HT1080 (cell line): ENCODE data around the gene ARPC1A. TPM values are rescaled to one million over a fixed set of nuclear protein-coding genes. Genes with fewer than 3 reads are reported as not detected.
"Not testable (repeated sequence)": the region's sequence is repeated elsewhere in the genome, so short reads cannot be mapped to it uniquely, and the experiment has no call there.

Experiments
- DNase-seq: peaks from one replicate; pipeline ENCODE4 v3.0.0-alpha.2; 2015; ENCODE audit warnings: low read depth
- total RNA-seq: library from RNA; depleted of rRNA; stranded (reverse); fragments of >200 nt; shearing (Covaris generic); gene quantifications from 2 replicates; pipeline ENCODE4 v1.2.3, GENCODE V29; 2014

The ARPC1A gene
- total RNA-seq, 1 experiment from 2014 or later, result 359 TPM

DNA sequence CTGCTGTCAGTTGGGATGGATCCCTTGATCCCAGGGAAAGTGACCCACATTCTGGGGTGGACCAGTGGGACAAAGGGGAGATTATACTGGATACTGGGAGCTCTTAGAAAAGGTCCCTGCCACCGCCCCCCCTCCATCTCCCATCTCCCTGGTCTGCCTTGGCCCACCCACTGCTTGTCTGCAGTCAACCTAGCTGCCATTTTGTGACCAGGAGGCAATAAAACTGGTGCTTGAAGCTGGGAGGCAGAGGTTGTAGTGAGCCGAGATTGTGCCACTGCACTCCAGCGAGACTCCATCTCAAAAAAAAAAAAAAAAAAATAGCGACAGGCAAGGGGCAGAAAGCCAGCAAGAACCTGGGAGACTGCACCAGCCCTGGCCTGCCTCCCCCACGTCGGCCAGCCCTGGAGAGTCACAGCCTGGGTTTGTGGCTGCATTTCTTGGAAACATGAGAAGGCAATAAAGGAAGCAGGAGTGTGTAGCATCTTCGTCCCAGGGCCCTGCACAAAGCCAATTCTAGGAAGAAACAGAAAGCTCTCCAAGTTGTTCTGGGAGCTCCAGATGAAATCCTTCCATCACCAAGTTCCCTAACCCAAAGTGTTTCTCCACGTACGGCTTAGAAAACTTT is 44.2 kb downstream of the ARPC1A start:
- DNase-seq, result peak; percentile 42

DNA sequence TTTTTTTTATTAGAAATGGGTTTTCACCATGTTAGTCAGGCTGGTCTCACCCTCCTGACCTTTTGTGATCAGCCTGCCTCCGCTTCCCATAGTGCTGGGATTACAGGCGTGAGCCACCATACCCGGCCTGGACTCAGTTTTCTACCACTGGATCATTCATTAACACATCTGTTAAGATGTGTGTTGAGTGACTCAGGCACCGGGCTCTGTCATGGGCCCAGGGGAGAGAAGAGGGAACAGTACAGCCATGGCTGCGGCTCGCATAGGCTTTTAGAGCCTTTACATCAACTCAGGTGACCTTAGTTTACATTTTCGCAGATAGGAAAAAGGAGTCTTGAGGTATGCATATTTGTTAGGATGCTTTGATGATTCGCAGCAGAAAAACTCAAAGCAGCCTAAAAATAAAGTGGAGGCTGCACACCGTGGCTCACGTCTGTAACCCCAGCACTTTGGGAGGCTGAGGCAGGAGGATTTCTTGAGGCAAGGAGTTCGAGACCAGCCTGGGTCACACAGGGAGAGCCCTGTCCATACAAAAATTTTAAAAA is 45.8 kb downstream of the ARPC1A start:
- DNase-seq, result no peak

DNA sequence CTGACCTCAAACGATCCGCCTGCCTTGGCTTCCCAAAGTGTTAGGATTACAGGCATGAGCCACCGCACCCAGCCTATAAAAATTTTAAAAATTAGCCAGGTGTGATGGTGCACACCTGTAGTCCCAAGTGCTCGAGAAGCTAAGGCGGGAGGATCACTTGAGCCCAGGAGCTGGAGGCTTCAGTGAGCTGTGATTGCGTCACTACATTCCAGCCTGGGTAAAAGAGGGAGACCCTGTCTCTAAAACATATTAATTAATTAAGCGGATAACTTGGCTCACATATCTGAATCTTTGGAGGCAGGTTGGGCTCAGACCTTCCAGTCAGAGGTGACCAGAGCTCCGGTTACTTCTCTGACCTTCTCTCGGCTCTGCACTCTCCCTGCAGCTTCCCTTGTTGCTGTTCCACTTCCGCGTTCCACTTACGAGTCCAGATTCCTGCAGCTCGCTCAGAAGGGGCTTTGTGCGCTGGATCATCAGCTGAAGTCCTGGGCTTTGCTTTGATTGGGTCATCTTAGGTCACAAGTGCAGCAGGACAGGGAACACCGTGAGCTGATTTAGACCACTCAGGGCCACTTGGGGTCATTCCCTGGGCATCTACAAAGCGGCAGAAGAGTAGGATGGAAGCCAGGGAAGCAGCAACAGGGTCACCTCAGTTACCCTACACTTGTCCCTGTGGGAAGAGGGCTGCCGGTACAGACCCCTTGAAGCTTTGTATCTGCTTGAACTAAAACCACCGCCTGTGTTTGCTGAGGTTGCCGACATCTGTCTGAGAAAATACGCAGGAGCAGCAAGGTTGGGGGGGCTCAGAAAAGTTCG is 46.8 kb downstream of the ARPC1A start:
- no peak for DNase-seq

DNA sequence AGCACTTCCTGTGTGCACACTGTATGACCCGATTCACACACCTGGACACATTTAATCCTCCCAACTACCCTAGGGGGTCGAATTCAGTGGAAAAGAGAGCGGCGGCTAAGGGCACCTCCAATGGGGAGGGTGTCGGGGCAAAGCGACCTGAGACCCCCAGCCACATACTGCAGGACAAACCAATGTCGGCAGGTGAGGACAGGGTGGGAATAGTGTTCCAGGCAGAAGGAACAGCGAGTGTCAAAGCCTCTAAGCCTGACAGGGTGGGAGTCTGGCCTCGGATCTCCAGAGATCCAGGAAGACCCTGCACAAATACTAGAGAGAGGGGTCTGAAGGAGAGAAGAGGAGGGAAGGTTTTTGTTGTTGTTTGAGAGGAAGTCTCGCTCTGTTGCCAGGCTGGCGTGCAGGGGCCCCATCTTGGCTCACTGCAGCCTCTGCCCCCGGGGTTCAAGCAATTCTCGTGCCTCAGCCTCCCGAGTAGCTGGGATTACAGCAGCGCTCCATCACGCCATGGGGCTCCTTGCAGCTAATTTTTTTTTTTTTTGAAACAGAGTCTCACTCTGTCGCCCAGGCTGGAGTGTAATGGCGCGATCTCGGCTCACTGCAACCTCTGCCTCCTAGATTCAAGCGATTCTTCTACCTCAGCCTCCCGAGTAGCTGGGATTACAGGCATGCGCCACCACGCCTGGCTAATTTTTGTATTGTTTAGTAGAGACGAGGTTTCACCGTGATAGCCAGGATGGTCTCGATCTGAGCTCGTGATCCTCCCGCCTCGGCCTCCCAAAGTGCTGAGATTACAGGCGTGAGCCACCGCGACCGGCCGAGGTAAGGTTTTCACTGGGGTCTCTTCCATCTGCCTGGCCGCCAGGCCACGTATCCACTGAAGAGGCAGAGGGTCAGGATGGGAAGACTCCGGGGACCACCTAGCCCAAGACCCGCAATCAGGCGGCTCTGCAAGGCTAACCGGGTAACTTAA is 47.7 kb downstream of the ARPC1A start:
- no peak for DNase-seq

DNA sequence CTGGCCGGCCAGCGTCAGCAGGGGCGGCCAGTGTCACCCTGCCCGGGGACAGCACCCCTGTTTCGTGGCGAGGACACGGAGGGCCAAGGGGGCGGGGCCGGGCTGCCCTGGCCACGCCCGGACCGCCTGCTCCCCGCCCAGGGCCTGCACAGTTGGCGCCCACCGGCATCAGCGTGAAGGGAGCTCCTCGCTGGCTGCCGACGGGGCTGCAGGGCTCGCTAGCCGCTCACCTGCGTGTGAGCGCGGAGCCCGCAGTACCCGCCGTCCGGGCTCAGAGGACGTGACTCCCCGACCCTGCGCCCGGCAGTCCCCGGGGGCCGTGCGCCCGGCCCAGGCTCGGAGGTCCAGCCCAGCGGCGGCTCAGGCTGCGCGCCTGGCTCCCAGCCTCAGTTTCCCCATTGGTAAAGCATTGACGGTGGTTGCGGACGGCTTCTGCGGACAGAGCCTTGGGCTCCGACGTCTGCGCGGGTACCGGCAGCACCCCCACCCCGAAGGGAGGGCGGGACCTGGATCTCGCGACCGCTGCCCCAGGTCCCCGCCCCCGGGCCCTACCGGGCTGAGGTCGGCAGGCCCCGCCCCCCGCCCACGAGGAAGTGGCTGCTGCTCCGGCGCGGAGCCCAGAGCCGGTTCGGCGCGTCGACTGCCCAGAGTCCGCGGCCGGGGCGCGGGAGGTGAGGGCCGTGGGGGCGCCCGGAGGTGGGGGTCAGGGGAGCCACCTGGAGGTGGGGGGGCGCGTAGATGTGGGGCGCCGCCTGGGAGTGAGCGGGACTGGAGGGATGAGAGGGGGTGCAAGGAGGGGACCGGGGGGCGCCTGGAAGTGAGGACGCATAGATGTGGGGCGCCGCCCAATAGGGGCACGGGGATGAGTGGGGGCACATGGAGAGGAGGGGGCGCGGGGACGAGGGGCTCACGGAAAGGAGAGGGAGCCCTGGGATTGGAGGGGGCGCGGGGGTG is 48.7 kb downstream of the ARPC1A start, which contains the start of gene ARPC1B:
ARPC1B (plus strand) TSS at position 620 of the 954 bp plus-strand sequence. CDS start 10,985 bp downstream, outside the sequence.
- DNase-seq, result peak; percentile 39

DNA sequence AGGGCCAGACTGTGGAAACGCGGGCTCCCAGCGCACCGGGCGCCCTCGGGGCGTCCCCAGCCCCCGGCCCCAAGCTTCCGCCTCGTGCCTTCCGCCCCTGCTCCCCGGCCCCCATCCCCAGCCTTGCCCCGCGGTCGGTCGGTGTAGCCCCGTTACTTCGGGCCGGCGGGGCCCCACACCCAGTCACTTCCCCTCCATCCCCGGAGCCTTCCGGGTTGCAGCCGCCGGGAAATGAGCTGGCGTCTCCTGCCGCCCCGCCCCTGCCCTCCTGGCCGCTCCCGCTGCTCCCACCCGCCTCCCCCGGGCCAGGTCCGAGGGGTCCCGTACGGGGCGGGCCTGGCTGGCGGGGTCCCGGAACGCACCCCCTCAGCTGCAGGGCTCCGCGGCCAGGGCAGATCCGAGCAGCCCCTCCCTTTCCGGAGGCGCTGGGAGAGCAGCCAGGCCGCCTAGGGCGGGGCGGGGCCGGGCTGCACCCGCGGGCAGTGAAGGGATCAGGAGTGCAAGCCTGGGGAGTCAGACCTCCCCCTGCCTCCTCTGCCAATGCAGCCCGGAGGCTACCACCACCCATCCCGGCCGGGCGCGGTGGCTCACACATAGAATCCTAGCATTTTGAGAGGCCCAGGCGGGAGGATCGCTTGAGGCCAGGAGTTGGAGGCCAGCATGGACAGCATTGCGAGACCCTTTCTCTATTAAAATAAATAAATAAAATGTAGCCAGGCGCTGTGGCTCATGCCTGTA is 49.5 kb downstream of the ARPC1A start:
- peak; percentile 83 for DNase-seq

DNA sequence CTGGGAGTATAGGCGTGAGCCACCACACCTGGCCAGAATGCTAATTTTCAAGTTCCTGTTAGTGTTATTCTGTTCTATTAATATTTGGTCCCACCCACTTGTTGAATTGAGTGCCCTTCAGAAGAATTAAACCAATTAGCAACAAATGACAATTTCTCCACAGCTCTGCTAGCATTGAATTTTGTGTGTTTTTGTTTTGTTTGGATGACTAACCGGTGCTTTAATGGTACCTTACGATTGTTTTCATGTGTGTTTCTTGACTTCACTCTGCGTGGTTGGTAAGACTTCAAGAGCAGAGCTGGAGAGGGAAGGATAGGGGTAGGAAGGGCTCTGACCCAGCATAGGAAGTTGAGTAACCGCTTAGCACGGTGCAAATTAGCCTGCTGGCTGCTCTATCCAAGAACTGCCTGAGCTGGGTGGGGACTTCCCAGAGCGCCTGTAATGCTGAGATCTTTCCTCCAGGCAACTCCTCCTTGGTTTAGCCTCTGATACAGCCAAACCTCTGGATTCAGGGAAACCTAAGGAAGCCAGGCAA is 53.4 kb downstream of the ARPC1A start:
- DNase-seq, result peak; percentile 87

DNA sequence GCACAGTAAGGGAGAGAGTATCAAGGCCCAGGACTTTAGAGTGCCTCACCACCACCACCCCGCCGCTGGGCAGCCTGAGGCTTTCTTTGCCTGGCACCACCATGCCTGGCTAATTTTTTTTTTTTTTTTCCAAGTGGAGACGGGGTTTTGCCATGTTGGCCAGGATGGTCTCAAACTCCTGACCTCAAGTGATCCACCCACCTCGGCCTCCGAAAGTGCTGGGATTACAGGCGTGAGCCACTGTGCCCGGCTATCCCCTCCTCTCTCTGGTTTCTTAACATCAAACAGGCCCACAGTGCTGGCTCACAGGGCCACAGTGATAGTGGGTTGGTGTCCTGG is 54.0 kb downstream of the ARPC1A start:
- not testable (repeated sequence) for DNase-seq

DNA sequence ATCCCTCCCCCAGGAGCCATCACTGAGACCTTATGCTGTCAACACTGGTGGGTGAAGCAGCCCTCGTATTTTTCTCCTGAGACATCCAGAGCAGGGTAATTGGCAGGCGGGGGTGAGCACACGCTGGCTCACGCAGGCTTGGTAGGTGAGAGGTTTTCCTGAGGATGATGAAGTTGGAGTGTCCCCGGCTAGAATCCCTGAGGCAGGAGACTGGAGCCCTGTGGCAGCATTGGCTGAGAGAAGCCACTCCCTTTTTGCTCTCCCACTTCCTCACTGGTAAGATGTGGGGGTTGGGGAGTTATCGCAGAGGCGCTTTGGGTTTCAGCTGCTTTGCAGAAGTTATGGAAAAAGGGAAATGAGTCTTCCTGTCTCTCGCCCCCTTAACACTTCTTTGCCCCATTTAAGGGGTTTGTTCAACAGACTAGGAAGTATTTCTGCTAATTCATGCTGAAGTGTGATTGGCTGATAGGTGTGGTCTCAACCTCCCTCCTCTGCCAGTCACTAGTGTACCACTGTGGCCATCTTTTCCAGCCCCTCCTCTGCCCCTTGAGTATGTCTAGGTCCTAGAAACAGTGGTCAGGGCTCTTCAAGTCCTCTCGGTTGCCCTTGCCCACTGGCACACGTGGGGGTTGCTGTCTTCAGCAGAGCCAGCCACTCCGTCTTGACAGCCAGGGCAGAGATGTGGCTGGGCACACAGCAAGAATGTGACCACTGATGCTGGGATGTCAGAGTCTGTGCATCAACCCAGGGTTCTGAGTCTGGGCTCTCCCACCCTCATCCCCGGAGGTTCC is 54.5 kb downstream of the ARPC1A start:
- peak; percentile 66 for DNase-seq

DNA sequence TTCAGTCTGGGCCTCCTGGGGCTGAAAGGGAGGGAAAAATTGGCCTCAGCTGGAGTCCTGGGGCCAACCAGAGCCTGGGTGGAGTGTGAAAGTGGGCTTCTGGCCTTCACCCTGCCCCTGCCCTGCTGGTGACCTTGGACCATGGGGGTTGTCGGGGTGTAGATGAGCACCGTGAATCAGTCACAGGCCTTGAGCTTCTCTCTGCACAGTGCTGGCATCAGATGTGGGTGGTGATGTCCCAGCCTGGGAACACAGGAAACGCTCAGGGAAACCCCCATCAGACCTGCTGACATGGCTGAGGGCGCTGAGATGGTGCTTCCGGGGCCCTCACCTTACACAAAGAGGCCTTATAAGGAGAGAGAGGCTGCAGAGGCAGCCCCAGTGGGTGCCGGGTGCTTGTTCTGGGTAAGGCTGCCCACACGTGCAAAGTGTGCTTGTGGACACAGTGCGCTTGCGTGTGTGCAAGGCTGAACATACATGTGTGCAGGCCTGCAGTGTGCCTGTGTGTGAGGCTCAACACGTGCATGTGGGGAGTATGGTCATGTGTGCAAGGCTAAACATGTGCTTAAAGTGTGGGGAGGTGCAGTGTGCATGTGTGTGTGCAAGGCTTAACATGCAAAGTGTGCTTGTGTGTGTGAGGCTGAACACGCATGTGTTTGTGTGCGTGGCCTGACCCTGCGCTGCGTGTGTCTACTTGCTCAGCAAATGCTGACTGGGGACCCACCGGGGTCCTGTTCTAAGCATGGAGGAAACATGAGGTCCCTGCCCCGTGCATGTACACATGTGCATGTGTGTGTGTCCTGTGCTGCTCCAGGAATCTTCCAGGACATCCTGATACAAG is 55.3 kb downstream of the ARPC1A start:
- DNase-seq, result peak; percentile 30

DNA sequence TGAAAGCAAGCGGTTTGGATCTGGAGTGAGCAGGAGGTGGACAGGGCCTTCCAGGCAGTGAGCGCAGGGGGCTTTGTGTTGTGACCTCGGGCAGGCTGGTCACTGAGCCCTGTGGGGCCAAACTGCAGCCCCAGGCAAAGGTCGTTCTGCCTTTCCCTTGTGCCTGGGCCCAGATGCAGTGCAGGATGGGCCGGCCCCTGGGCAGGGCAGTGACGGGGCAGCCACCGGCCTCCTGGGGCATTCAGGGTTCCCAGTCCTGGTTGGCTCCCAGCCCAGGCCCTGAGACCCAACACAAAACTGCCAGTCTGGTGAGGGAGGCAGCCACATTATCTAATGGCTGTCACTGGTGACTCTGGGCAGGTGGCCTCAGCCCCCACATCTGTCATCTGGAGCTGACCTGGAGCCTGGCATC is 56.0 kb downstream of the ARPC1A start:
- no peak for DNase-seq

DNA sequence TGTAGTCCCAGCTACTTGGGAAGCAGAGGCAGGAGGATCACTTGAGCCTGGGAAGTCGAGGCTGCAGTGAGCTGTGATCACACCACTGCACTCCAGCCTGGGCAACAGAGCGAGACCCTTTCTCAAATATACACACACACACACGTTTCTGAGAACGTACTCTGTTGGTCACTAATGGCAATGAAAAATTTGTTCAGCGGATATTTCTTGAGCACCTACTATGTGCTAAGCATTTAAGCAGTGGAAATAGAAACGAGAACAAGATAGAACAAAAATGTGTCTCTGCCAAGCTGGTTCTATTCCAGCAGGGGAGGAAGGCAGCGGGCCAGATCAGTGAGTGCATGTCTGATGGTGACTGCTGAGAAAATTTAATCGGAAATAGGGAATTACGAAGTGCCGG is 57.5 kb downstream of the ARPC1A start:
- DNase-seq, result no peak

DNA sequence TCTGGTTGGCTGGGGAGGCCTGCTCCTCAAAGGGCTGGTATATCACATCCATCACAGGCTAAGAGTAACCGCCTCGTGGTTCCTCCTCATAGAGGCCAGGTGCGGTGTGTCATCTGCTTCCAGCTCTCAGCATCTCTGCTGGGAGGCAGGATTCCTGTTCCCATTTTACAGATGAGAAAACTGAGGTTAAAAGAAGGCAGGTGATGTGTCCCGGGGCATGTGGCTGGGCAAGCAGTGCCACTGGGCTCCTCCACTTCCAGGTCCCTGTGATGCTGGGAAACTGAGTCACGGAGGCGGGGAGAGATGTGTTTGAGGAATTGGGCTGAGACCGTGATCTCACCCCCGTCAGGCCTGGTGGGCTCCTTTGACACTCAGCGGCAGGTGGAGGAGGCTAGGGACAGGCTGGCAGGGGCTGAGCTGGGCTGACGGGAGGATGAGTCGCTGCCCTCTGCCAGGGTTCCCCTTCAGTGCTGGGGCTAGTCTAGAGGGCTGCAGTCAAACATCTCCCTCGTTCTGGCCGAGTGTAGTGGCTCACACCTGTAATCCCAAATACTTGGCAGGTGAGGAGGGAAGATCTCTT is 58.2 kb downstream of the ARPC1A start:
- DNase-seq, result no peak

DNA sequence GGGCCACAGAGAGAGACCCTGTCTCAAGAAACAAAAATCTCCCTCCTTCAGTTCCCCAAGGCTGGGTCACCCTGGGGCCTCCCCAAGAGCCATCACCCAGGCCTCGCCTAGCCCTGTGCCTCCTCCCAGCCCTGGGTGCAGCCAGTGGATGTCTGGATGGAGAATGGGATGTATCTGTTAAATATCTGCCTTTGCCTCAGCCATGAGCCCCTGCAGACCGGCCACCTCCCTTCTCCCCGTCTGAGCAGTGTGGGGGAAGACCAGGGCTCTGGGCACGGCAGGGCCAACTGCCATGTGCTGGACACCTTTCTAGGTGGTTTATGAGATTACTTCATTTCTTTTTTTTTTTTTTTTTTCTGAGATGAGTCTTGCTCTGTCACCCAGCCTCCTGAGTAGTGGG is 58.8 kb downstream of the ARPC1A start:
- no peak for DNase-seq

DNA sequence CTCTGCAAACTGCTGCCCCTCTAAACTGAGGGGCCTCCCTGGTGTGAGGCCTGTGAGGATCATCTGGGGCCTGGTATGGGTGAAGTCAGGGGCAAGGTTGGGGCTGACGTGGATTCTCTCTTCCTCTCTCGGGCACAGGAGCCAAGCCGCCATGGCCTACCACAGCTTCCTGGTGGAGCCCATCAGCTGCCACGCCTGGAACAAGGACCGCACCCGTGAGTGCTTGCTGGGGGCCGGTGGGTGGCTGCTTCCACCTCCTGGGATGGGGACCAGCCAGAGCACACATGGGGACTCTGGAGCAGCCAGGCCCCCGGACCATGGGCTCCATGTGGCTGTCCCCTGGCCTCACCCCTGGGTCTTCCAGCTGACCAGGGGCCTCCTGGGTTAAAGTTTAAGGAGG is 59.9 kb downstream of the ARPC1A start:
- no peak for DNase-seq

DNA sequence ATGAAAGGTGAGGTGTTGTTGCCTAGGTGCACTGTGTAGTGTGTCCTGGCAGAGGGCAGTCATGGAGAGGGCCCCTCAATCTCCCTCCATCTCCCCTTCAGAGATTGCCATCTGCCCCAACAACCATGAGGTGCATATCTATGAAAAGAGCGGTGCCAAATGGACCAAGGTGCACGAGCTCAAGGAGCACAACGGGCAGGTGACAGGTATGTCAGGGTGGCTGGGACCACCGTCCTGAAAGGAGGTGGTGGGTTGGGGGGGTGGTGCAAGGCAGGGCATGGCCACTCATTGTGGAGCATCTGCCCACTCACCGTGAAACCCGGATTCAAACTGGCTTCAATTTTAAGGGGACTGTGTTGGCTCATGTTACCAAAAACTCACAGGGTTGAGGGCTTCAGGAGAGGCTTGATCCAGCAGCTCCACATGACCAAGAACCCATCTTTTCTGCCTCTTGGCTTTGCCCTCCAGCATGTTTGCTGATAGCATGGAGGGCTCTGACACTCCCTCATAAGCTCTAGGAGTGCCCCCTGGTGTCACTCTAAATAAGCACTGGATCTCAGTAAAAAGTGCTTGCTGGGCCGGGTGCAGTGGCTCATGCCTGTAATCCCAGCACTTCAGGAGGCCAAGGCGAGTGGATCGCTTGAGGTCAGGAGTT is 61.0 kb downstream of the ARPC1A start:
- DNase-seq, result peak; percentile 66

DNA sequence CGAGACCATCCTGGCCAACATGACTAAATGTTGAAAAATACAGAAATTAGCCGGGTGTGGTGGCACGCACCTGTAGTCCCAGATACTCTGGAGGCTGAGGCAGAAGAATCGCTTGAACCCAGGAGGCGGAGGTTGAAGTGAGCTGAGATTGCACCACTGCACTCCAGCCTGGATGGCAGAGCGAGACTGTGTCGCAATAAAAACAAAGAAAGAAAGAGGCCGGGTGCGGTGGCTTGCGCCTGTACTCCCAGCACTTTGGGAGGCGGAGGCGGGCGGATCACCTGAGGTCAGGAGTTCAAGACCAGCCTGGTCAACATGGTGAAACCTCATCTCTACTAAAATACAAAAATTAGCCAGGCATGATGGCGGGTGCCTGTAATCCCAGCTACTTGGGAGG is 61.5 kb downstream of the ARPC1A start:
- DNase-seq, result not testable (repeated sequence)
